CD4-positive, alpha-beta T cell (primary cell): ENCODE measurements around the gene ABCA13. TPM values are rescaled to one million over a fixed set of nuclear protein-coding genes. Genes with fewer than 3 reads are reported as not detected.

Experiments
- ATAC-seq: fragments of 200-7000 bp; cut with Tn5 transposase; one replicate; pipeline ENCODE4 v1.10.0; 2022; ENCODE audit warnings: mild to moderate bottlenecking; ENCODE audit not compliant: poor library complexity
- CTCF ChIA-PET: fragments of 350-600 bp; sonication (Branson Sonifier 250); formaldehyde crosslinking; loops from one replicate; lab custom pipeline; 2021; ENCODE audit warnings: antibody characterized with exemption, inconsistent platforms; lab: Charles Lee
- POLR2A ChIA-PET: fragments of 350-600 bp; sonication (Branson Sonifier 250); formaldehyde crosslinking; loops from one replicate; lab custom pipeline; 2021; ENCODE audit warnings: antibody characterized with exemption, inconsistent platforms; lab: Charles Lee
- DNase-seq, 14 experiments: peaks; one replicate each; pipeline ENCODE4 v3.0.0-alpha.2; 2013 to 2020; ENCODE audit warnings: mixed read lengths in 2 of 14
- H3K27ac ChIP-seq, 2 donors: one replicate each; pipeline versions ENCODE4 v1.5.1 to v1.7.0; 2013; ENCODE audit warnings: low read length in 2 of 2, low read depth in 1 of 2, mild to moderate bottlenecking in 1 of 2
- H3K27me3 ChIP-seq, 2 experiments: 1 replicate in 1 of 2; 2 replicates in 1 of 2; pipeline versions ENCODE4 v1.6.1 to v1.7.0; 2013; ENCODE audit warnings: low read length in 2 of 2, control low read depth in 1 of 2, mild to moderate bottlenecking in 1 of 2, moderate library complexity in 1 of 2; ENCODE audit not compliant: insufficient read depth in 2 of 2, control insufficient read depth in 1 of 2
- H3K36me3 ChIP-seq: one replicate; pipeline ENCODE4 v1.6.1; 2013; ENCODE audit warnings: low read length, control low read depth; ENCODE audit not compliant: insufficient read depth
- H3K4me1 ChIP-seq: one replicate; pipeline ENCODE4 v1.6.1; 2013; ENCODE audit warnings: low read length, control low read depth; ENCODE audit not compliant: insufficient read depth
- H3K4me3 ChIP-seq: one replicate; pipeline ENCODE4 v1.5.1; 2013; ENCODE audit warnings: mild to moderate bottlenecking, low read length, moderate library complexity
- H3K9me3 ChIP-seq, 2 experiments: 1 replicate in 1 of 2; 2 replicates in 1 of 2; pipeline versions ENCODE4 v1.6.1 to v1.7.0; 2013; ENCODE audit warnings: low read length in 2 of 2, mild to moderate bottlenecking in 2 of 2, control low read depth in 1 of 2, moderate library complexity in 1 of 2; ENCODE audit not compliant: control insufficient read depth in 1 of 2, insufficient read depth in 1 of 2
- H3K27ac Mint-ChIP-seq: one replicate; pipeline ENCODE4 v1.8.0; 2020; ENCODE audit warnings: mixed read lengths
- H3K27me3 Mint-ChIP-seq: one replicate; pipeline ENCODE4 v1.8.0; 2021; ENCODE audit warnings: mixed read lengths
- H3K36me3 Mint-ChIP-seq: one replicate; pipeline ENCODE4 v1.8.0; 2021; ENCODE audit warnings: low read depth, mixed read lengths
- H3K4me1 Mint-ChIP-seq: one replicate; pipeline ENCODE4 v1.8.0; 2021; ENCODE audit warnings: low read depth, mixed read lengths
- H3K4me3 Mint-ChIP-seq: one replicate; pipeline ENCODE4 v1.8.0; 2020; ENCODE audit warnings: mild to moderate bottlenecking, mixed read lengths
- H3K9me3 Mint-ChIP-seq: one replicate; pipeline ENCODE4 v1.8.0; 2020; ENCODE audit warnings: mixed read lengths
- CTCF ChIP-seq: fragments of 200-600 bp; IDR thresholded peaks from one replicate; pipeline ENCODE4 v1.8.0; 2022; ENCODE audit warnings: antibody characterized with exemption, mild to moderate bottlenecking
- intact Hi-C, 2 experiments: fragments of 100-400 bp; cut with DNase I in 1 of 2; cut with micrococcal nuclease in 1 of 2; formaldehyde crosslinking; loops; one replicate each; pipeline versions ENCODE4 v1.15.1 to v1.9.0; 2023 to 2025; cut with DNase I, micrococcal nuclease
- total RNA-seq, 174 experiments: library from RNA in 2 of 174; stranded (reverse) in 2 of 174; gene quantifications; one replicate each; pipeline ENCODE4 v1.2.3 and lab custom pipeline; 2021 to 2026

The ABCA13 gene
- total RNA-seq, 2 experiments from 2014 or later, result not detected

- Mint-ChIP-seq H3K27me3 (peaks cover under 1% of the 10 kb centered on the region), H3K36me3 (no peaks in the 10 kb centered on the region), H3K4me3 (no peak overlapping the region), H3K4me1 (no peaks in the 10 kb centered on the region), H3K9me3 (no peaks in the 10 kb centered on the region), H3K27ac (no peak overlapping the region)
- ChIA-PET POLR2A (no interaction called here), CTCF (no interaction called here)
- H3K4me3 ChIP-seq, result no peak overlapping the region
- H3K4me1 ChIP-seq, result no peaks in the 10 kb centered on the region
- TF ChIP-seq CTCF, result no peak
- no peaks in the 10 kb centered on the region for H3K36me3 ChIP-seq
- no peak for ATAC-seq
- H3K27ac ChIP-seq, result no peak overlapping the region
- H3K27me3 ChIP-seq, result no peaks in the 10 kb centered on the region
- intact Hi-C loops, result no loop called here
- no peaks in the 10 kb centered on the region for H3K9me3 ChIP-seq
- no peak for DNase-seq
Observed at GRCh38 chr7:48263311-48263650, 92.0 kb downstream of the ABCA13 start.

- Mint-ChIP-seq H3K4me3 (no peak overlapping the region), H3K9me3 (no peaks in the 10 kb centered on the region), H3K36me3 (no peaks in the 10 kb centered on the region), H3K27me3 (peaks cover 23% of the 10 kb centered on the region), H3K27ac (no peak overlapping the region), H3K4me1 (no peaks in the 10 kb centered on the region)
- H3K27ac ChIP-seq, result no peak overlapping the region
- intact Hi-C loops, result no loop called here
- POLR2A ChIA-PET, result no interaction called here
- H3K4me3 ChIP-seq, result no peak overlapping the region
- no peaks in the 10 kb centered on the region for H3K4me1 ChIP-seq
- peaks cover 0 to 3% of the 10 kb centered on the region in 2 experiments for H3K27me3 ChIP-seq
- CTCF ChIA-PET, result no interaction called here
- ATAC-seq (no peak), DNase-seq (no peak)
- no peaks in the 10 kb centered on the region for H3K36me3 ChIP-seq
- no peak for TF ChIP-seq CTCF
- H3K9me3 ChIP-seq, result no peaks in the 10 kb centered on the region
Observed at GRCh38 chr7:48269066-48269465, 97.8 kb downstream of the ABCA13 start.

- Histone ChIP-seq H3K27me3 (peaks cover 0 to 1% of the 10 kb centered on the region in 2 experiments), H3K4me1 (no peaks in the 10 kb centered on the region), H3K36me3 (no peaks in the 10 kb centered on the region), H3K4me3 (no peak overlapping the region), H3K27ac (no peak overlapping the region), H3K9me3 (no peaks in the 10 kb centered on the region)
- Mint-ChIP-seq H3K27ac (no peak overlapping the region), H3K4me1 (no peaks in the 10 kb centered on the region), H3K4me3 (no peak overlapping the region), H3K36me3 (no peaks in the 10 kb centered on the region), H3K27me3 (peaks cover 13% of the 10 kb centered on the region), H3K9me3 (no peaks in the 10 kb centered on the region)
- intact Hi-C loops, result no loop called here
- POLR2A ChIA-PET, result no interaction called here
- ATAC-seq (no peak), DNase-seq (no peak)
- no peak for TF ChIP-seq CTCF
- CTCF ChIA-PET, result no interaction called here
Observed at GRCh38 chr7:48274662-48275061, 103.4 kb downstream of the ABCA13 start.
